Stimulated activated CD8-positive, alpha-beta memory T cell treated with anti-CD3 and anti-CD28 coated beads, Interleukin-4, amount 100 ng/mL, for 1 hour (primary cell): ENCODE measurements around the gene TYW5.

ENCODE experiments used
- DNase-seq, 2 donors: peaks; one replicate each; pipeline ENCODE4 v3.0.0-alpha.2; 2020; ENCODE audit warnings: low read depth in 2 of 2, low spot score in 1 of 2

The TYW5 gene, protein sequence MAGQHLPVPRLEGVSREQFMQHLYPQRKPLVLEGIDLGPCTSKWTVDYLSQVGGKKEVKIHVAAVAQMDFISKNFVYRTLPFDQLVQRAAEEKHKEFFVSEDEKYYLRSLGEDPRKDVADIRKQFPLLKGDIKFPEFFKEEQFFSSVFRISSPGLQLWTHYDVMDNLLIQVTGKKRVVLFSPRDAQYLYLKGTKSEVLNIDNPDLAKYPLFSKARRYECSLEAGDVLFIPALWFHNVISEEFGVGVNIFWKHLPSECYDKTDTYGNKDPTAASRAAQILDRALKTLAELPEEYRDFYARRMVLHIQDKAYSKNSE

DNA sequence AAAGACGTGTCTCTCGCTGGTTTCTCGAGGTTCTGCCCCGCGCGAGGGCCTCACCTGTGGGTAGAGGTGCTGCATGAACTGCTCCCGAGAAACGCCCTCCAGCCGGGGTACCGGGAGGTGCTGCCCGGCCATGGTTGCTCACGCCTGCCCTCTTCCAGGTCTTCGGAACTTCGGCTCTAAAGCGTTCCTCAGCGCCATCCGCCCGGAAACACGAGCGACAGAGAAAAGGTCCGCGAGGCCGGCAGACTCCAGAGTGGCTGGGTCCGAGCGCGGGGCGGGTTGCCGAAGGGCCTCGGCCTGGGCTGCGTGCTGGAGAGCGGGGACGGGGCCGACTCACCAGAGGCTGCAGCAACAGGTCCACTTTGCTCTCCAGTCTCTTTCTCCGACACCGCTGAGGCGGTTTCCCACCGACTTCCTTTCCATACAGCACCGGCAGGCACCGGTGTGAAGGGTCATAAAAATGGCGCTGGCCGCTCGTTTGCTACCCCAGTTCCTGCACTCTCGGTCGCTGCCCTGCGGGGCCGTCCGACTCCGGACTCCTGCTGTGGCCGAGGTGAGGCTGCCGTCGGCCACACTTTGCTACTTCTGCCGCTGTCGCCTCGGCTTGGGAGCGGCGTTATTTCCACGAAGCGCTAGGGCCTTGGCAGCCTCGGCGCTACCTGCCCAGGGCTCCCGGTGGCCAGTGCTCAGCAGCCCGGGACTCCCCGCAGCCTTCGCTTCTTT is at the start of gene TYW5, which contains the start of gene MAIP1:
TYW5 (minus strand) TSS at position 153 of the 723 bp plus-strand sequence; CDS start at position 132, 21 bp downstream.
MAIP1 (plus strand) TSS at position 244 of the 723 bp plus-strand sequence; CDS start at position 461, 217 bp downstream.
- peak; percentile 50 to 66 for DNase-seq

GRCh38 chr2:200003444-200003843 is 48.2 kb upstream of the TYW5 start:
- no peak for DNase-seq

GRCh38 chr2:200000444-200001163 is 45.3 kb upstream of the TYW5 start:
- no peak for DNase-seq

DNA sequence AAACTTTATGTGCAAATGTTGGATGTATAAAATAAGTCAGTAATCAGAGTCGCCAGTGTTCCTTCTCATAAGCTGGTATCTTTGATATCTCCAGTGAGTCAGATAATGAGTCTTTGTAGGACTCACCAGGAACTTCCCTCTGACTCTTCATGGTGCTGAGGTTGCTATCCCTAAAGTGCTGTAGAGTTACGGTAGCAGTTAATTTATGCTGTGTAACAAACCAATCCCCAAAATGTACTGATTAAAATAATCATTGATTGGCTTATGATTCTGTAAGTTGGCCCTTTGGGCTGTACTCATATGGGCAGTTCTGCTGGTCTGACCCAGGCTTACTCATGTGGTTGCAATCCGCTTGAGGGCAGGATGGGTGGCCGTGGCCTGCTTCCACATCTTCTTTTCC is 43.9 kb upstream of the TYW5 start:
- DNase-seq = no peak

DNA sequence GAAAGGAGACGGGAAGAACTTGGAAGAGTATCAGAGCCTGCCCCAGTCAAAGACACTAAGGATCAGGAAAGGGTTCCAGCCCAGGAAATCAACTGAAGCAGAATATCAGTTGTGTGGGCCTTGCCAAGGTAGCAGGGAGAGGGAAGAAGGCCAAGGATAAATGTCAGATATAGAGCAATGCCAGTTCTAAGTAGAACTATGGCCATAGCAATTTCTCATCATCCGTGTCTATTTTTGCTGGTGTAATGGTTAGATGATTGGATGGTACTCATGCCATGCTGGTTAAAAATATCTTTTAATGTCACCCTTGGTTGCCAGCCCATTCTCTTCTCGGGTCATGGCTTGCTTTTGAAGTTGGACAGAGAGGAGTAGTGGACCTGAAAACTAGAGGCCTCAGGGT is 42.0 kb upstream of the TYW5 start:
- no peak for DNase-seq

DNA sequence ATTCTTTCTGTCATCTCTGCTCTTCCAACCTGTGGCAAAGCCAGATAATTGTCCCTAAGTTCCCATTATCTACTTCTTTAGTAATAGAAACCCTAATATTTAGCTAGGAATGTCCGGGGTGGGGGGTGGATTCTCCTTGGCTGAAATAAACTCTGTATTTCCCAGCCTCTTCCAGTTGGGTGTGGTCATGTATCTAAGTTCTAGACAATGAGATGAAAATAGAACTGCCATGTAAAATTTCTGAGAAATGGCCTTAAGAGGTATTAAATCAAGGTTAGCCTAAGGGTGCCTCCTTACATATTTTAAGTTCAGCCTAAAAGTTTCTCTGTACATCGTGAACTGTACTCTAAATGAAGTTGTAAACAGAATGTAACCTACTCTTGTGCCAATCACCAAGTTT is 39.6 kb upstream of the TYW5 start:
- no peak for DNase-seq

DNA sequence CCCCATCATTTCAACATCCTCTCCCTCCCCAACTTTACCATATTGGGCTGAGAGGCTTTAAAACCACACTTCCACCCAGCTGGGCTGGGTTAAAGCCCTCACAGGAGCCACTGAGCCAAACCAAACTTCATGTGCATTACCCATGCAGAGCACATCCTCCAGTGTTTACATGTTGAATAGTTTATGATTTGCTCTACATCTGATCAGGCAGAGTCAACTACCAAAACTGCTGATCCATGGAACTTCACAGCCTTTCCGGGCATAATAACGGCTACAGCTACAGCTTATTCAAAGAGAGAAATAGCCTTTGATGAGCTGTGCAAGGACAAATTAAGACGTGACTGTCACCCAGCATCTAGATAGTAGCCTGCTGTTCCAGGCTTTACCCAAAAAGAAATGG is 39.1 kb upstream of the TYW5 start:
- no peak for DNase-seq

GRCh38 chr2:199992296-199992695 is 37.0 kb upstream of the TYW5 start:
- no peak for DNase-seq

- DNase-seq = no peak
Measured at GRCh38 chr2:199991691-199992090, 36.4 kb upstream of the TYW5 start.

DNA sequence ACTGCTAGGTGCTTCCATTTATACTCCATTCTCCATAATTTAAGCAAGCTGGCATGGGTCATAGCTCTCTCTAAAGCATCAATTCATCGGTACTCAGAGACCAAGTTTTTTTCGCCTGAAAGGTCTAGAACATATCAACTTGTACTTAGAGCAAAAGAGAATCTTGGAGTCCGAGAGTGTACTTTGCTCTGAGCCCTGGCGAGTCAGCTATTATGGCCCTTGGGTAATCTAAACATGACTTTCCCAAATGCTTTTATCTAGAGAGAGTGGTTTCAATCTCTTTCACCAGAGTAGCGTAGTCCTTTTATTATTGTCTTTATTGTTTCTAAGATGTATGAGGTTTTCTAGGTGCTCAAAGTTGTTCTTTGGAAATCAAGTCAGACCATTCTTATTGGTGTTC is 34.5 kb upstream of the TYW5 start:
- no peak for DNase-seq

DNA sequence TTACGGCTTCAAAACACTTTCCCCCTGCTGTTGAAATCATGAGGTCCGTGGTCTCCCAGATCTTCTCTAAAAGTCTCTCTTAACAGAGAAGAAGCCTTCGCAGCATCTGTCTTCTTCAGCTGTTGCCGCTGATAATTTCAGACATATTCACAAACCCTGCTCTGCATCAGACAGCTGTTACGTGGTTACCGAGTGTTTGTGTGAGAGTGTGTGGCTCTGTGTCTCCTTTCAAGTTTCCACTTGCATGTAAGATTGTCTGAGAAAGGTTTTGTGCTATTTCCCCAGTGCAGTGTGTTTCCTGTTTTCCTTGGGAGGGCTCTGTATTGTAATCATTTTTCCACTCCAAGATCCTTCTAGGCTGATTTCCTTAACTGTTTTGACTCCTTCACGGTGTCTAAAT is 32.9 kb upstream of the TYW5 start:
- no peak for DNase-seq

GRCh38 chr2:199987586-199987985 is 32.3 kb upstream of the TYW5 start:
- DNase-seq = no peak

GRCh38 chr2:199985625-199986207 is 30.4 kb upstream of the TYW5 start:
- DNase-seq = peak in 1 of 2 donors; percentile 13

- DNase-seq = no peak
Measured at GRCh38 chr2:199984755-199985154, 29.5 kb upstream of the TYW5 start.

DNA sequence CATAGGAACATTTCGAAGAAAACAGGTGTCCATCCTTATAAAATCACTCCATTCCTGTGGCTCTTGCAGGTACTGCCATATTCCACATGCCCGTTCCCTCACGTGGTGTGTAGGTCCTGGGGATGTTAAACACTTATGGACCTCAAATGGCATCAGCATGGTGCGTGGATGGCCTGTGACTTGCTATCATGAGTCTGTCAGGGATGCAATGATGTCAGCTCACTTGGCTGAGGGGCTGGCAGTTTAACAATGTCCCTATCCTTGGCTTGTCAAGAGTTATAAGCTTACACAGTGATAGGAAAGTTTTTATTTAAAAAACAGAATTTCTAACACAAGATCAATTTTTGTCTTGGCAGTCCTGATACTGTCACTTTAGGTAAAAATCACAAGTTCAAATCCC is 28.9 kb upstream of the TYW5 start:
- no peak for DNase-seq

GRCh38 chr2:199983534-199983933 is 28.2 kb upstream of the TYW5 start:
- no peak for DNase-seq

DNA sequence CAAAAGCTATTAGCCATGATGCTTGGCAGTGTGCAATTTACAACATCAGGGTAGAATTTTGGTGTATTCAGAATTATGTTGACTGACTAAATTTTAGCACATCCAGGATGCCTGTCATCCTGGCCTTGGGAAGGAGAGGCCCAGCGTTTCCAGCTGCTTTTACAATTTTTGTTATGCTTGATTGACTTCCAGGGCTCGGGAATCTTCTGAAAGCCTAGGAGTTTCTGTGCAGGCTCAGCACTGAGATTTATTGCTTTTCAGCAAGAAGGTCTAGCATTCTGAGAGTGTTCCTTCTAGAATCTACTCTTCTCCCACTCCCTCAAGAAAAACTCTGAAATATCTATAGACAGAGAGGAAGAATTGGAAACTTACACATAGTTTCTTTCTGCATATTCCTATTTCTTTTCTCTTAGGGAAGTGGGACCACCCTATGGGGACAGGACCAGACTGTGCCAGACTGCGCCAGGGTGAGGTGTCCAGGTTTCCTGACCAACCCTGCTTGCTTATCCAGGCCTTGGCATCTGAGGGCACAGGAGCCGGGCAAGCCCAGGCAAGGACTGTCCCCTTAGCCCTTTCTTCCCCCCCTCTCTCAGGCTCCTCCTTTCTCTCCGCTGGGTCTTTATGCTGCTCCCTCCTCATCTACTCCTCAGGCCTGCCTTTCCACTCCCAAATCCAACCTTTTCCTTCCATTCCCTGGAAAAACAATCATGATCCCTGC is 27.0 kb upstream of the TYW5 start:
- DNase-seq = no peak

DNA sequence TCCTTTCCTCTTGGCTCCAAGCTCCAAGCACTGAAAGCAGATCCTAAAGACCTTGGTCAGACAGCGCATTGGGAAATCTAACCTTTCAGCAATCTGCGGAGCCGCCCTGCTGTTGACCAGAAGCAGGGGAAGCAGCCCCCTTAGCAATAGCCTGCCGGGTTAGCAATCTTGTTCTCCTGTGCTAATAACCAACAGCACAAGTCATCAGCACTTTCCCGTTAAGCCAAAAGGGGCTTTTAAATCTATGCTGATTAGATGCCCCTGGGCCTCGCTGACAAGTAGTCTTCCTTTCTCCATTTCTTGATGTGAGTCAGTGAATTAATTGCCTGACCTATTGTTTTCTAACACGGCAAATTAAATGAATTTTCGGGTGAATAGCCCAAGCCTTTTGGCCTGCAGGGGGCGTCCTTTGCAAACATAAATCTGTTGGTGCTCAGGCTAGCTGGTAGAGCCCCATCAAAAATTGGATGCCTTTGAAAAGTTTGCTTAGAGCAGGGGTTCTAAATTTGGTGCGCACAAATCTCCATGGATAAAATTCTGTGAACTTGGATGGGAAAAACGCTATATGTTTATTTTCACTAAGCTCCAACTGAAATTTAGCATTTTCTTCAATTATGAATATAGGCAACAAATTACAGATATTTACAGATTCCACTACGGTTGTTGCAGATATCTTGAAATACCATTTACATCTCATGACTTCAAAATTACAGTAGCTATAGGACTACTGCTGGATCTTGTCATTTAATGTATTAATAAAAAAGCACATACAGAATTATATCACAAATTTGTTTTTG is 24.7 kb upstream of the TYW5 start:
- DNase-seq = peak; percentile 71 to 76

GRCh38 chr2:199979398-199979797 is 24.1 kb upstream of the TYW5 start:
- no peak for DNase-seq

- no peak for DNase-seq
Measured at GRCh38 chr2:199977984-199978415, 22.7 kb upstream of the TYW5 start.
